Tibial nerve (tissue), 4 donors: ENCODE results near the gene LSAMP. TPM values are rescaled to one million over a fixed set of nuclear protein-coding genes. Genes with fewer than 3 reads are reported as not detected.

Source experiments
- DNase-seq, 2 donors: peaks; one replicate each; pipeline ENCODE4 v3.0.0-alpha.2; 2019; ENCODE audit warnings: low spot score in 2 of 2
- H3K27ac ChIP-seq, 4 donors: fragments of 200-600 bp; sonication (generic) in 3 of 4; one replicate each; pipeline ENCODE4 v1.5.1; 2017 to 2019; ENCODE audit warnings: mild to moderate bottlenecking in 1 of 4
- H3K27me3 ChIP-seq, 2 donors: fragments of 200-600 bp; sonication (generic) in 1 of 2; one replicate each; pipeline versions ENCODE4 v1.5.1 to v1.6.0; 2017 to 2019
- H3K36me3 ChIP-seq, 3 donors: fragments of 200-600 bp; sonication (generic); one replicate each; pipeline ENCODE4 v1.5.1; 2018 to 2019
- H3K4me1 ChIP-seq, 4 donors: fragments of 200-600 bp; sonication (generic) in 3 of 4; one replicate each; pipeline ENCODE4 v1.5.1; 2017 to 2019
- H3K4me3 ChIP-seq, 4 donors: fragments of 200-600 bp; sonication (generic) in 3 of 4; one replicate each; pipeline ENCODE4 v1.5.1; 2017 to 2019; ENCODE audit warnings: mild to moderate bottlenecking in 1 of 4, moderate library complexity in 1 of 4
- H3K9me3 ChIP-seq, 4 donors: fragments of 200-600 bp; sonication (generic) in 3 of 4; one replicate each; pipeline ENCODE4 v1.5.1; 2017 to 2019
- CTCF ChIP-seq, 5 experiments: fragments of 200-600 bp in 3 of 5; fragments of 450-650 bp in 2 of 5; sonication (generic) in 3 of 5; IDR thresholded peaks; one replicate each; pipeline ENCODE4 v1.5.1; 2016 to 2019; ENCODE audit warnings: antibody characterized with exemption in 5 of 5, mild to moderate bottlenecking in 3 of 5, moderate library complexity in 2 of 5
- EP300 ChIP-seq, 2 donors: sonication (generic); formaldehyde crosslinking; IDR thresholded peaks; one replicate each; pipeline ENCODE4 v1.6.1; 2017; ENCODE audit warnings: antibody characterized with exemption in 2 of 2, mild to moderate bottlenecking in 1 of 2
- POLR2A ChIP-seq, 2 donors: fragments of 450-650 bp; IDR thresholded peaks; one replicate each; pipeline ENCODE4 v1.6.1; 2017; ENCODE audit warnings: antibody characterized with exemption in 2 of 2, mild to moderate bottlenecking in 2 of 2, moderate library complexity in 2 of 2
- WGBS, 2 donors: methylation state at CpG; one replicate each; pipeline ENCODE4 v1.1.5; 2018; 5-methylcytosine and 5-hydroxymethylcytosine counted together
- total RNA-seq, 4 donors: library from RNA; depleted of rRNA; stranded (reverse); fragments of >200 nt; gene quantifications; one replicate each; pipeline ENCODE4 v1.1.0, GENCODE V29; 2016

LSAMP gene
- total RNA-seq, 4 donors from 2014 or later = 3.6 to 6.1 (median 4.2) TPM

GRCh38 chr3:116299646-116300081 lies 145.6 kb downstream of the LSAMP start:
- DNase-seq = no peak
- Histone ChIP-seq H3K36me3 (no peaks in the 10 kb centered on the region), H3K9me3 (no peaks in the 10 kb centered on the region), H3K27ac (no peak overlapping the region), H3K4me3 (no peak overlapping the region), H3K4me1 (no peaks in the 10 kb centered on the region), H3K27me3 (no peaks in the 10 kb centered on the region)
- TF ChIP-seq CTCF (IDR thresholded peaks at IDR 0.05) (no peak), POLR2A (IDR thresholded peaks at IDR 0.05) (no peak), EP300 (IDR thresholded peaks at IDR 0.05) (no peak)
- 81 to 88% methylated on average over 3 of the region's 3 CpGs for WGBS, 2 donors

GRCh38 chr3:116298151-116298550 lies 147.1 kb downstream of the LSAMP start:
- H3K36me3 ChIP-seq = no peaks in the 10 kb centered on the region
- DNase-seq = no peak
- TF ChIP-seq EP300 (IDR thresholded peaks at IDR 0.05) (no peak), POLR2A (IDR thresholded peaks at IDR 0.05) (no peak), CTCF (IDR thresholded peaks at IDR 0.05) (no peak)
- no peak overlapping the region for H3K4me3 ChIP-seq
- no peaks in the 10 kb centered on the region for H3K27me3 ChIP-seq
- H3K27ac ChIP-seq = no peak overlapping the region
- 58 to 72% methylated on average over 1 of the region's 1 CpG for WGBS, 2 donors
- no peaks in the 10 kb centered on the region for H3K9me3 ChIP-seq
- no peaks in the 10 kb centered on the region for H3K4me1 ChIP-seq

- no peaks in the 10 kb centered on the region for H3K27me3 ChIP-seq
- WGBS, 2 donors = 91 to 97% methylated on average over 4 of the region's 4 CpGs
- H3K27ac ChIP-seq = no peak overlapping the region
- peaks cover 0 to 5% (median 0%) of the 10 kb centered on the region in 4 donors for H3K4me1 ChIP-seq
- no peaks in the 10 kb centered on the region for H3K9me3 ChIP-seq
- no peak for TF ChIP-seq CTCF (IDR thresholded peaks at IDR 0.05)
- no peak for TF ChIP-seq EP300 (IDR thresholded peaks at IDR 0.05)
- no peak for TF ChIP-seq POLR2A (IDR thresholded peaks at IDR 0.05)
- no peaks in the 10 kb centered on the region for H3K36me3 ChIP-seq
- no peak for DNase-seq
- H3K4me3 ChIP-seq = no peak overlapping the region
These were observed 154.1 kb downstream of the LSAMP start for GRCh38 chr3:116291141-116291540.

GRCh38 chr3:116288485-116288884 lies 156.8 kb downstream of the LSAMP start:
- no peak for DNase-seq
- no peak overlapping the region for H3K4me3 ChIP-seq
- H3K4me1 ChIP-seq = peaks cover 0 to 5% (median 0%) of the 10 kb centered on the region in 4 donors
- WGBS, 2 donors = 20 to 26% methylated on average over 4 of the region's 4 CpGs
- H3K27me3 ChIP-seq = no peaks in the 10 kb centered on the region
- no peak for TF ChIP-seq CTCF (IDR thresholded peaks at IDR 0.05)
- no peak for TF ChIP-seq POLR2A (IDR thresholded peaks at IDR 0.05)
- no peak for TF ChIP-seq EP300 (IDR thresholded peaks at IDR 0.05)
- H3K27ac ChIP-seq = no peak overlapping the region
- H3K36me3 ChIP-seq = no peaks in the 10 kb centered on the region
- no peaks in the 10 kb centered on the region for H3K9me3 ChIP-seq

- Histone ChIP-seq H3K27me3 (no peaks in the 10 kb centered on the region), H3K27ac (no peak overlapping the region), H3K36me3 (no peaks in the 10 kb centered on the region), H3K4me3 (no peak overlapping the region), H3K4me1 (peaks cover 0 to 6% (median 0%) of the 10 kb centered on the region in 4 donors), H3K9me3 (no peaks in the 10 kb centered on the region)
- 94 to 100% methylated on average over 1 of the region's 1 CpG for WGBS, 2 donors
- no peak for TF ChIP-seq EP300 (IDR thresholded peaks at IDR 0.05)
- TF ChIP-seq POLR2A (IDR thresholded peaks at IDR 0.05) = no peak
- no peak for TF ChIP-seq CTCF (IDR thresholded peaks at IDR 0.05)
- DNase-seq = no peak
These were observed 159.4 kb downstream of the LSAMP start for GRCh38 chr3:116285781-116286421.
